ENCODE results near the gene RSAD1. TPM values are rescaled to one million over a fixed set of nuclear protein-coding genes. Genes with fewer than 3 reads are reported as not detected.

Gene RSAD1
- total and polyA plus RNA-seq, 2 donors from 2014 or later: 38.9 to 39.9 TPM

DNA sequence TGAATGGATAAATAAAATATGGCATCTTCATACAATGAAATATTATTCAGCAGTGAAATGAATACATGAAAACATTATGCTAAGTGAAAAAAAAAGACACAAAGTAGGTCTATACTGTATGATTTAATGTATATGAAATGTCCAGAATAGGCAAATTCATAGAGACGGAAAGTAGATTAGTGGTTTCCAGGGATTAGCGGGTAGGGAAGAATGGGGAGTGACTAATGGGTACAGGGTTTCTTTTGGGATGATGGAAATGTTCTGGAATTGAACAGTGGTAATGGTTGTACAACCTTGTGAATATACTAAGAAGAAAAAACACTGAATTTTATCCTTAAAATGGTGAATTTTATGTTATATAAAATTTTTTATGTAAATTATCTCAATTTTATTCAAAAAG lies 21.1 kb downstream of the RSAD1 start:
- DNase-seq (no peak), FAIRE-seq (no peak)
- Histone ChIP-seq H3K9ac (ENCODE audit: low read length in 3 of 3) (no peak overlapping the region), H3K4me1 (ENCODE audit: control insufficient read depth in 2 of 3, insufficient read depth in 2 of 3, low read depth in 1 of 3, low read length in 3 of 3) (no peaks in the 10 kb centered on the region), H3K36me3 (ENCODE audit: control insufficient read depth in 2 of 3, insufficient read depth in 3 of 3, low read length in 3 of 3) (no peaks in the 10 kb centered on the region), H3K27me3 (ENCODE audit: control insufficient read depth, insufficient read depth, low read length) (no peaks in the 10 kb centered on the region), H3K4me3 (ENCODE audit: low read length in 3 of 3) (no peak overlapping the region), H3K27ac (ENCODE audit: low read depth in 2 of 2, low read length in 2 of 2) (no peak overlapping the region), H3K9me3 (ENCODE audit: control insufficient read depth in 2 of 3, insufficient read depth in 1 of 3, low read length in 3 of 3) (no peaks in the 10 kb centered on the region)
- TF ChIP-seq, protein P1, sequence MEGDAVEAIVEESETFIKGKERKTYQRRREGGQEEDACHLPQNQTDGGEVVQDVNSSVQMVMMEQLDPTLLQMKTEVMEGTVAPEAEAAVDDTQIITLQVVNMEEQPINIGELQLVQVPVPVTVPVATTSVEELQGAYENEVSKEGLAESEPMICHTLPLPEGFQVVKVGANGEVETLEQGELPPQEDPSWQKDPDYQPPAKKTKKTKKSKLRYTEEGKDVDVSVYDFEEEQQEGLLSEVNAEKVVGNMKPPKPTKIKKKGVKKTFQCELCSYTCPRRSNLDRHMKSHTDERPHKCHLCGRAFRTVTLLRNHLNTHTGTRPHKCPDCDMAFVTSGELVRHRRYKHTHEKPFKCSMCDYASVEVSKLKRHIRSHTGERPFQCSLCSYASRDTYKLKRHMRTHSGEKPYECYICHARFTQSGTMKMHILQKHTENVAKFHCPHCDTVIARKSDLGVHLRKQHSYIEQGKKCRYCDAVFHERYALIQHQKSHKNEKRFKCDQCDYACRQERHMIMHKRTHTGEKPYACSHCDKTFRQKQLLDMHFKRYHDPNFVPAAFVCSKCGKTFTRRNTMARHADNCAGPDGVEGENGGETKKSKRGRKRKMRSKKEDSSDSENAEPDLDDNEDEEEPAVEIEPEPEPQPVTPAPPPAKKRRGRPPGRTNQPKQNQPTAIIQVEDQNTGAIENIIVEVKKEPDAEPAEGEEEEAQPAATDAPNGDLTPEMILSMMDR (IDR thresholded peaks at IDR 0.05; ENCODE audit: borderline replicate concordance, extremely low read depth, insufficient read depth): no peak
- intact Hi-C loops (cut with DNase I): no loop called here

DNA sequence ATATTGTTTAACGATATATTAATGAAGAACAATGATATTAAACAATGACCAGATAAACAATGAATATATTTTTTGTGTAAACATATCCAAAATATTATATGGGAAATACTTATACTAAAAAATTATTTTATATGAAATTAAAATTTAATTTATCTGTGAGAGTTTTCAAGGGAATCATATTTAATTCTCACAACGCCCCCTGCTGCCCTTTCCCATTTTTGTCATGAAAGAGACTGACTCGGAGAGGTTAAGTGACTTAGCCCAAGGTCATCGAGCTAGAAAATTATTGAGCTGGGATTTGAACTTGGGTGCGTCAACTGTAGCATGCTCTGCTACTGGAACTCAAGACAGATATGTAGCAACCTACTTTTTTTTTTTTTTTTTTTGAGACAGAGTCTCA lies 22.4 kb downstream of the RSAD1 start:
- Histone ChIP-seq H3K27ac (ENCODE audit: low read depth in 2 of 2, low read length in 2 of 2) (no peak overlapping the region), H3K4me3 (ENCODE audit: low read length in 3 of 3) (no peak overlapping the region), H3K27me3 (ENCODE audit: control insufficient read depth, insufficient read depth, low read length) (no peaks in the 10 kb centered on the region), H3K9me3 (ENCODE audit: control insufficient read depth in 2 of 3, insufficient read depth in 1 of 3, low read length in 3 of 3) (no peaks in the 10 kb centered on the region), H3K9ac (ENCODE audit: low read length in 3 of 3) (no peak overlapping the region), H3K36me3 (ENCODE audit: control insufficient read depth in 2 of 3, insufficient read depth in 3 of 3, low read length in 3 of 3) (no peaks in the 10 kb centered on the region), H3K4me1 (ENCODE audit: control insufficient read depth in 2 of 3, insufficient read depth in 2 of 3, low read depth in 1 of 3, low read length in 3 of 3) (no peaks in the 10 kb centered on the region)
- peak; percentile 69 for FAIRE-seq
- DNase-seq: no peak
- intact Hi-C loops (cut with DNase I): no loop called here
- TF ChIP-seq, protein P1 (IDR thresholded peaks at IDR 0.05; ENCODE audit: borderline replicate concordance, extremely low read depth, insufficient read depth): peak; percentile 19

GRCh38 chr17:50502301-50502990 lies 23.8 kb downstream of the RSAD1 start:
- peak in 1 of 5 donors; percentile 32 for DNase-seq
- Histone ChIP-seq H3K27ac (ENCODE audit: low read depth in 2 of 2, low read length in 2 of 2) (no peak overlapping the region), H3K9ac (ENCODE audit: low read length in 3 of 3) (no peak overlapping the region), H3K9me3 (ENCODE audit: control insufficient read depth in 2 of 3, insufficient read depth in 1 of 3, low read length in 3 of 3) (no peaks in the 10 kb centered on the region), H3K4me1 (ENCODE audit: control insufficient read depth in 2 of 3, insufficient read depth in 2 of 3, low read depth in 1 of 3, low read length in 3 of 3) (no peaks in the 10 kb centered on the region), H3K27me3 (ENCODE audit: control insufficient read depth, insufficient read depth, low read length) (no peaks in the 10 kb centered on the region), H3K36me3 (ENCODE audit: control insufficient read depth in 2 of 3, insufficient read depth in 3 of 3, low read length in 3 of 3) (no peaks in the 10 kb centered on the region), H3K4me3 (ENCODE audit: low read length in 3 of 3) (no peak overlapping the region)
- no peak for FAIRE-seq
- intact Hi-C loops (cut with DNase I): no loop called here
- TF ChIP-seq, protein P1 (IDR thresholded peaks at IDR 0.05; ENCODE audit: borderline replicate concordance, extremely low read depth, insufficient read depth): no peak

All from kidney (tissue), 14 donors.